Tibial nerve (tissue), 4 donors: ENCODE measurements around the gene CTDSPL. TPM values are rescaled to one million over a fixed set of nuclear protein-coding genes. Genes with fewer than 3 reads are reported as not detected.

Experiments used
- DNase-seq, 2 donors: peaks; one replicate each; pipeline ENCODE4 v3.0.0-alpha.2; 2019; ENCODE audit warnings: low spot score in 2 of 2
- H3K27ac ChIP-seq, 4 donors: fragments of 200-600 bp; sonication (generic) in 3 of 4; one replicate each; pipeline ENCODE4 v1.5.1; 2017 to 2019; ENCODE audit warnings: mild to moderate bottlenecking in 1 of 4
- H3K27me3 ChIP-seq, 2 donors: fragments of 200-600 bp; sonication (generic) in 1 of 2; one replicate each; pipeline versions ENCODE4 v1.5.1 to v1.6.0; 2017 to 2019
- H3K36me3 ChIP-seq, 3 donors: fragments of 200-600 bp; sonication (generic); one replicate each; pipeline ENCODE4 v1.5.1; 2018 to 2019
- H3K4me1 ChIP-seq, 4 donors: fragments of 200-600 bp; sonication (generic) in 3 of 4; one replicate each; pipeline ENCODE4 v1.5.1; 2017 to 2019
- H3K4me3 ChIP-seq, 4 donors: fragments of 200-600 bp; sonication (generic) in 3 of 4; one replicate each; pipeline ENCODE4 v1.5.1; 2017 to 2019; ENCODE audit warnings: mild to moderate bottlenecking in 1 of 4, moderate library complexity in 1 of 4
- H3K9me3 ChIP-seq, 4 donors: fragments of 200-600 bp; sonication (generic) in 3 of 4; one replicate each; pipeline ENCODE4 v1.5.1; 2017 to 2019
- EP300 ChIP-seq, 2 donors: sonication (generic); formaldehyde crosslinking; IDR thresholded peaks; one replicate each; pipeline ENCODE4 v1.6.1; 2017; ENCODE audit warnings: antibody characterized with exemption in 2 of 2, mild to moderate bottlenecking in 1 of 2
- POLR2A ChIP-seq, 2 donors: fragments of 450-650 bp; IDR thresholded peaks; one replicate each; pipeline ENCODE4 v1.6.1; 2017; ENCODE audit warnings: antibody characterized with exemption in 2 of 2, mild to moderate bottlenecking in 2 of 2, moderate library complexity in 2 of 2
- WGBS, 2 donors: methylation state at CpG; one replicate each; pipeline ENCODE4 v1.1.5; 2018; 5-methylcytosine and 5-hydroxymethylcytosine counted together
- total RNA-seq, 4 donors: library from RNA; depleted of rRNA; stranded (reverse); fragments of >200 nt; gene quantifications; one replicate each; pipeline ENCODE4 v1.1.0, GENCODE V29; 2016
- TF ChIP-seq, protein P1 (sequence below), 5 experiments: fragments of 200-600 bp in 3 of 5; fragments of 450-650 bp in 2 of 5; sonication (generic) in 3 of 5; IDR thresholded peaks; one replicate each; pipeline ENCODE4 v1.5.1; 2016 to 2019; ENCODE audit warnings: antibody characterized with exemption in 5 of 5, mild to moderate bottlenecking in 3 of 5, moderate library complexity in 2 of 5

The CTDSPL gene
- total RNA-seq, 4 donors from 2014 or later = 31.8 to 87.0 (median 49.0) TPM

DNA sequence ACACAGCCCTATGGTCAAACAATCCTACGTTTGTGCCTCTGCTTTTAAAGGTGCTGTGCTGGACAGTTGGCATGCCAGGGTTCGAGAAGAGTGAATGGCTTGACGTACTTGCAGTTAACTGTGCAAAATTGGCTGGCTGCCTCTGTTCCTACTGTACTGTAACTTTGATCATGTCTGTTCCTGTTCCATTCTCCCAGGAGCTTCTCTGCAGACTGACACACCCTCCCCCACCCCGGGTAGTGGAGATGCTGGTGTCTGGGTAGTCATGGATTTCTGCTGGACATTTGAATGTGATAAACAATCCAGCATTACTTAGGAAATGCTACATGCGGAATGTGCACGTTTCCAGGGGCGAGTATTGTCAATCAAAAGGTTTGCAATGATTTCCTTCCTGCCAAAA lies 122.4 kb downstream of the CTDSPL start:
- DNase-seq = no peak
- Histone ChIP-seq H3K36me3 (peaks cover 0 to 64% (median 0%) of the 10 kb centered on the region in 3 donors), H3K4me1 (peaks cover 0 to 5% (median 0%) of the 10 kb centered on the region in 4 donors), H3K9me3 (no peaks in the 10 kb centered on the region), H3K27me3 (no peaks in the 10 kb centered on the region), H3K4me3 (no peak overlapping the region), H3K27ac (no peak overlapping the region)
- TF ChIP-seq, protein P1, sequence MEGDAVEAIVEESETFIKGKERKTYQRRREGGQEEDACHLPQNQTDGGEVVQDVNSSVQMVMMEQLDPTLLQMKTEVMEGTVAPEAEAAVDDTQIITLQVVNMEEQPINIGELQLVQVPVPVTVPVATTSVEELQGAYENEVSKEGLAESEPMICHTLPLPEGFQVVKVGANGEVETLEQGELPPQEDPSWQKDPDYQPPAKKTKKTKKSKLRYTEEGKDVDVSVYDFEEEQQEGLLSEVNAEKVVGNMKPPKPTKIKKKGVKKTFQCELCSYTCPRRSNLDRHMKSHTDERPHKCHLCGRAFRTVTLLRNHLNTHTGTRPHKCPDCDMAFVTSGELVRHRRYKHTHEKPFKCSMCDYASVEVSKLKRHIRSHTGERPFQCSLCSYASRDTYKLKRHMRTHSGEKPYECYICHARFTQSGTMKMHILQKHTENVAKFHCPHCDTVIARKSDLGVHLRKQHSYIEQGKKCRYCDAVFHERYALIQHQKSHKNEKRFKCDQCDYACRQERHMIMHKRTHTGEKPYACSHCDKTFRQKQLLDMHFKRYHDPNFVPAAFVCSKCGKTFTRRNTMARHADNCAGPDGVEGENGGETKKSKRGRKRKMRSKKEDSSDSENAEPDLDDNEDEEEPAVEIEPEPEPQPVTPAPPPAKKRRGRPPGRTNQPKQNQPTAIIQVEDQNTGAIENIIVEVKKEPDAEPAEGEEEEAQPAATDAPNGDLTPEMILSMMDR (IDR thresholded peaks at IDR 0.05) = no peak
- 81 to 83% methylated on average over 7 of the region's 7 CpGs for WGBS, 2 donors

- Histone ChIP-seq H3K27me3 (no peaks in the 10 kb centered on the region), H3K4me1 (peaks cover 0 to 5% (median 0%) of the 10 kb centered on the region in 4 donors), H3K36me3 (peaks cover 0 to 59% (median 0%) of the 10 kb centered on the region in 3 donors), H3K27ac (no peak overlapping the region), H3K9me3 (no peaks in the 10 kb centered on the region), H3K4me3 (no peak overlapping the region)
- WGBS, 2 donors = 85 to 91% methylated on average over 4 to 7 of the region's 7 CpGs
- no peak for TF ChIP-seq POLR2A (IDR thresholded peaks at IDR 0.05)
- no peak for TF ChIP-seq EP300 (IDR thresholded peaks at IDR 0.05)
- TF ChIP-seq, protein P1 (IDR thresholded peaks at IDR 0.05) = no peak
- no peak for DNase-seq
Measured at GRCh38 chr3:37984596-37984995, 122.9 kb downstream of the CTDSPL start.

GRCh38 chr3:37985637-37986320 lies 124.1 kb downstream of the CTDSPL start:
- no peaks in the 10 kb centered on the region for H3K9me3 ChIP-seq
- H3K27ac ChIP-seq = peak overlapping the region in 3 of 4 donors; percentile 17 to 50 (median 50)
- TF ChIP-seq POLR2A (IDR thresholded peaks at IDR 0.05) (no peak), EP300 (IDR thresholded peaks at IDR 0.05) (no peak)
- TF ChIP-seq, protein P1 (IDR thresholded peaks at IDR 0.05) = no peak
- H3K4me1 ChIP-seq = peaks cover 0 to 5% (median 0%) of the 10 kb centered on the region in 4 donors
- peak in 1 of 2 donors; percentile 12 for DNase-seq
- H3K27me3 ChIP-seq = no peaks in the 10 kb centered on the region
- peaks cover 0 to 49% (median 0%) of the 10 kb centered on the region in 3 donors for H3K36me3 ChIP-seq
- 72 to 82% methylated on average over 8 of the region's 8 CpGs for WGBS, 2 donors
- H3K4me3 ChIP-seq = no peak overlapping the region

- no peaks in the 10 kb centered on the region for H3K27me3 ChIP-seq
- peaks cover 0 to 5% (median 0%) of the 10 kb centered on the region in 4 donors for H3K4me1 ChIP-seq
- peak in 1 of 2 donors; percentile 10 for DNase-seq
- no peak overlapping the region for H3K4me3 ChIP-seq
- WGBS, 2 donors = 75 to 89% methylated on average over 10 of the region's 12 CpGs
- H3K36me3 ChIP-seq = peaks cover 0 to 40% (median 0%) of the 10 kb centered on the region in 3 donors
- H3K9me3 ChIP-seq = no peaks in the 10 kb centered on the region
- peak overlapping the region in 1 of 4 donors; percentile 67 for H3K27ac ChIP-seq
- TF ChIP-seq, protein P1 (IDR thresholded peaks at IDR 0.05) = no peak
- no peak for TF ChIP-seq EP300 (IDR thresholded peaks at IDR 0.05)
- no peak for TF ChIP-seq POLR2A (IDR thresholded peaks at IDR 0.05)
Measured at GRCh38 chr3:37986479-37987314, 125.0 kb downstream of the CTDSPL start.

- DNase-seq = peak in 1 of 2 donors; percentile 13
- H3K9me3 ChIP-seq = no peaks in the 10 kb centered on the region
- no peaks in the 10 kb centered on the region for H3K27me3 ChIP-seq
- TF ChIP-seq, protein P1 (IDR thresholded peaks at IDR 0.05) = no peak
- no peak for TF ChIP-seq POLR2A (IDR thresholded peaks at IDR 0.05)
- no peak for TF ChIP-seq EP300 (IDR thresholded peaks at IDR 0.05)
- WGBS, 2 donors = 62% methylated on average over 2 of the region's 2 CpGs; no CpG with 5 or more reads in 1 of the 2 donors
- peaks cover 0 to 5% (median 0%) of the 10 kb centered on the region in 4 donors for H3K4me1 ChIP-seq
- no peak overlapping the region for H3K4me3 ChIP-seq
- H3K36me3 ChIP-seq = peaks cover 0 to 33% (median 0%) of the 10 kb centered on the region in 3 donors
- peak overlapping the region in 1 of 4 donors; percentile 67 for H3K27ac ChIP-seq
Measured at GRCh38 chr3:37987315-37987697, 125.6 kb downstream of the CTDSPL start.
